ENCODE results near the gene OR4A5. TPM values are rescaled to one million over a fixed set of nuclear protein-coding genes. Genes with fewer than 3 reads are reported as not detected.
"Not testable (repeated sequence)": the region's sequence is repeated elsewhere in the genome, so short reads cannot be mapped to it uniquely, and the experiment has no call there.

Gene OR4A5, protein sequence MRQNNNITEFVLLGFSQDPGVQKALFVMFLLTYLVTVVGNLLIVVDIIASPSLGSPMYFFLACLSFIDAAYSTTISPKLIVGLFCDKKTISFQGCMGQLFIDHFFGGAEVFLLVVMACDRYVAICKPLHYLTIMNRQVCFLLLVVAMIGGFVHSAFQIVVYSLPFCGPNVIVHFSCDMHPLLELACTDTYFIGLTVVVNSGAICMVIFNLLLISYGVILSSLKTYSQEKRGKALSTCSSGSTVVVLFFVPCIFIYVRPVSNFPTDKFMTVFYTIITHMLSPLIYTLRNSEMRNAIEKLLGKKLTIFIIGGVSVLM
- polyA plus RNA-seq (2013, experiment 1 of 2; ENCODE audit: insufficient read length) = not detected
- polyA plus RNA-seq (2013, experiment 2 of 2; ENCODE audit: insufficient read length) = not detected

GRCh38 chr11:54706532-54706931, at the start of gene OR4A5:
TSS of gene OR4A5 (plus strand) at chr11:54706832. CDS start at chr11:54706885, 53 bp downstream.
- not testable (repeated sequence) for DNase-seq

GRCh38 chr11:54720094-54720493, 13.5 kb downstream of the OR4A5 start:
- not testable (repeated sequence) for DNase-seq
